Neural cell (in vitro differentiated cells): ENCODE data around the gene CLCN1. TPM values are rescaled to one million over a fixed set of nuclear protein-coding genes. Genes with fewer than 3 reads are reported as not detected.

Experiments used
- H2AFZ ChIP-seq: fragments of 200-600, 300-800 bp; sonication (generic), shearing (Covaris generic); 2 replicates; pipeline ENCODE4 v1.6.0; 2014; ENCODE audit warnings: low read depth, mild to moderate bottlenecking, antibody characterized with exemption, low read length, moderate library complexity
- H3F3A ChIP-seq: fragments of 200-600 bp; shearing (Covaris generic); 2 replicates; pipeline ENCODE4 v1.6.1; 2016; ENCODE audit warnings: mild to moderate bottlenecking, moderate library complexity, mixed read lengths, antibody characterized with exemption, low read length; ENCODE audit not compliant: insufficient read depth, poor library complexity, severe bottlenecking
- H3K27ac ChIP-seq: fragments of 200-600, 300-800 bp; sonication (generic), shearing (Covaris generic); 2 replicates; pipeline ENCODE4 v1.5.1; 2014; ENCODE audit warnings: mild to moderate bottlenecking, low read length, moderate library complexity
- H3K27me3 ChIP-seq: fragments of 300-800, 200-600 bp; sonication (generic), shearing (Covaris generic); 2 replicates; pipeline ENCODE4 v1.6.0; 2014; ENCODE audit warnings: mild to moderate bottlenecking, low read depth, low read length, moderate library complexity; ENCODE audit not compliant: insufficient read depth
- H3K36me3 ChIP-seq: fragments of 300-800, 200-600 bp; sonication (generic), shearing (Covaris generic); 2 replicates; pipeline ENCODE4 v1.5.1; 2014; ENCODE audit warnings: mild to moderate bottlenecking, antibody characterized with exemption, low read length, moderate library complexity; ENCODE audit not compliant: insufficient read depth
- H3K4me2 ChIP-seq: fragments of 300-800, 200-600 bp; sonication (generic), shearing (Covaris generic); 2 replicates; pipeline ENCODE4 v1.6.0; 2014; ENCODE audit warnings: mild to moderate bottlenecking, low read length
- H3K4me3 ChIP-seq: fragments of 300-800, 200-600 bp; sonication (generic), shearing (Covaris generic); 2 replicates; pipeline ENCODE4 v1.5.1; 2014; ENCODE audit warnings: mild to moderate bottlenecking, low read length, moderate library complexity
- H3K79me2 ChIP-seq: fragments of 200-600 bp; shearing (Covaris generic); replicated peaks from 2 replicates; pipeline ENCODE4 v1.6.0; 2014; ENCODE audit warnings: mild to moderate bottlenecking, low read length, moderate library complexity; ENCODE audit not compliant: insufficient read depth
- H3K9ac ChIP-seq: fragments of 300-800, 200-600 bp; sonication (generic), shearing (Covaris generic); 2 replicates; pipeline ENCODE4 v1.6.1; 2016; ENCODE audit warnings: mild to moderate bottlenecking, low read length, mixed read lengths
- H3K9me2 ChIP-seq: fragments of 200-600 bp; shearing (Covaris generic); 2 replicates; pipeline ENCODE4 v1.6.1; 2016; ENCODE audit warnings: mild to moderate bottlenecking, low read length, mixed read lengths; ENCODE audit not compliant: insufficient read depth
- H3K9me3 ChIP-seq: fragments of 200-600, 300-800 bp; sonication (generic), shearing (Covaris generic); 2 replicates; pipeline ENCODE4 v1.6.1; 2016; ENCODE audit warnings: mild to moderate bottlenecking, mixed run types, low read length, moderate library complexity, mixed read lengths
- H4K20me1 ChIP-seq: fragments of 200-600 bp; shearing (Covaris generic); 2 replicates; pipeline ENCODE4 v1.6.1; 2016; ENCODE audit warnings: mild to moderate bottlenecking, mixed run types; ENCODE audit not compliant: insufficient read depth
- CTCF ChIP-seq: fragments of 450-650 bp; IDR thresholded peaks from 2 replicates; pipeline ENCODE4 v1.5.1; 2014; ENCODE audit warnings: antibody characterized with exemption, mild to moderate bottlenecking, moderate library complexity; ENCODE audit not compliant: poor library complexity, severe bottlenecking
- EP300 ChIP-seq: fragments of 450-650 bp; conservative IDR thresholded peaks from 2 replicates; pipeline ENCODE4 v1.6.1; 2014; ENCODE audit warnings: antibody characterized with exemption, mild to moderate bottlenecking, moderate library complexity; ENCODE audit not compliant: poor library complexity, severe bottlenecking
- EZH2 ChIP-seq: fragments of 200-600, 300-800 bp; shearing (Covaris generic), sonication (generic); IDR thresholded peaks from 2 replicates; pipeline ENCODE4 v1.6.1; 2014; ENCODE audit warnings: antibody characterized with exemption, low read length, borderline replicate concordance, mild to moderate bottlenecking; ENCODE audit not compliant: insufficient read depth, poor library complexity, severe bottlenecking
- MXI1 ChIP-seq: fragments of 450-650 bp; conservative IDR thresholded peaks from 2 replicates; pipeline ENCODE4 v1.6.1; 2014; ENCODE audit warnings: antibody characterized with exemption, mild to moderate bottlenecking; ENCODE audit not compliant: poor library complexity, severe bottlenecking
- POLR2AphosphoS5 ChIP-seq: IDR thresholded peaks from 2 replicates; pipeline ENCODE4 v1.6.1; 2012
- RAD21 ChIP-seq: fragments of 450-650 bp; conservative IDR thresholded peaks from 2 replicates; pipeline ENCODE4 v1.6.1; 2014; ENCODE audit warnings: antibody characterized with exemption, mild to moderate bottlenecking, moderate library complexity
- REST ChIP-seq: IDR thresholded peaks from 2 replicates; pipeline ENCODE4 v1.6.1; 2012; ENCODE audit warnings: borderline replicate concordance
- SMC3 ChIP-seq: fragments of 450-650 bp; conservative IDR thresholded peaks from 2 replicates; pipeline ENCODE4 v1.6.1; 2014; ENCODE audit warnings: antibody characterized with exemption, mild to moderate bottlenecking, moderate library complexity; ENCODE audit not compliant: poor library complexity
- TAF1 ChIP-seq: IDR thresholded peaks from 2 replicates; pipeline ENCODE4 v1.6.1; 2012; ENCODE audit warnings: low read depth
- polyA plus RNA-seq: library from polyadenylated mRNA; depleted of rRNA; stranded (reverse); fragments of >200 nt; gene quantifications from 2 replicates; pipeline ENCODE4 v1.2.3, GENCODE V29; 2014

The CLCN1 gene
- polyA plus RNA-seq, 1 donor from 2014 or later, result not detected

- no peak overlapping the region for H3K4me3 ChIP-seq
- no peaks in the 10 kb centered on the region for H4K20me1 ChIP-seq
- no peaks in the 10 kb centered on the region for H3K27me3 ChIP-seq
- peaks cover 21% of the 10 kb centered on the region for H3K79me2 ChIP-seq
- H3K36me3 ChIP-seq, result peaks cover 13% of the 10 kb centered on the region
- H3K9ac ChIP-seq, result no peak overlapping the region
- no peak for TF ChIP-seq TAF1
- no peak for TF ChIP-seq POLR2AphosphoS5
- TF ChIP-seq CTCF, result no peak
- no peak for TF ChIP-seq MXI1
- no peak for TF ChIP-seq RAD21
- no peak for TF ChIP-seq EP300
- no peak for TF ChIP-seq SMC3
- no peak for TF ChIP-seq REST
- H3K27ac ChIP-seq, result no peak overlapping the region
- H3K4me2 ChIP-seq, result no peak overlapping the region
- no peaks in the 10 kb centered on the region for H3K9me2 ChIP-seq
- no peaks in the 10 kb centered on the region for H3K9me3 ChIP-seq
- H3F3A ChIP-seq, result no peaks in the 10 kb centered on the region
- no peak overlapping the region for H2AFZ ChIP-seq
Measured at GRCh38 chr7:143295870-143296269, 20.0 kb upstream of the CLCN1 start.

GRCh38 chr7:143296686-143297085, 19.2 kb upstream of the CLCN1 start:
- H3K4me2 ChIP-seq, result no peak overlapping the region

More at GRCh38 chr7:143296686-143297085, 19.2 kb upstream of the CLCN1 start:
- Histone ChIP-seq H3K9ac (no peak overlapping the region), H3K27ac (no peak overlapping the region), H3K79me2 (peaks cover 13% of the 10 kb centered on the region), H3K27me3 (no peaks in the 10 kb centered on the region), H3F3A (no peaks in the 10 kb centered on the region), H3K9me2 (no peaks in the 10 kb centered on the region), H4K20me1 (no peaks in the 10 kb centered on the region), H2AFZ (no peak overlapping the region), H3K36me3 (peaks cover 16% of the 10 kb centered on the region), H3K4me3 (no peak overlapping the region), H3K9me3 (no peaks in the 10 kb centered on the region)
- TF ChIP-seq REST, result no peak
- TF ChIP-seq EP300, result no peak
- no peak for TF ChIP-seq POLR2AphosphoS5
- TF ChIP-seq MXI1, result no peak
- no peak for TF ChIP-seq TAF1
- TF ChIP-seq EZH2, result no peak
- no peak for TF ChIP-seq CTCF
- no peak for TF ChIP-seq RAD21
- no peak for TF ChIP-seq SMC3
